Measurements from ENCODE around the gene NFATC2. TPM values are rescaled to one million over a fixed set of nuclear protein-coding genes. Genes with fewer than 3 reads are reported as not detected.

Gene NFATC2
- total RNA-seq, 1 experiment from 2014 or later, result 0.61 TPM

DNA sequence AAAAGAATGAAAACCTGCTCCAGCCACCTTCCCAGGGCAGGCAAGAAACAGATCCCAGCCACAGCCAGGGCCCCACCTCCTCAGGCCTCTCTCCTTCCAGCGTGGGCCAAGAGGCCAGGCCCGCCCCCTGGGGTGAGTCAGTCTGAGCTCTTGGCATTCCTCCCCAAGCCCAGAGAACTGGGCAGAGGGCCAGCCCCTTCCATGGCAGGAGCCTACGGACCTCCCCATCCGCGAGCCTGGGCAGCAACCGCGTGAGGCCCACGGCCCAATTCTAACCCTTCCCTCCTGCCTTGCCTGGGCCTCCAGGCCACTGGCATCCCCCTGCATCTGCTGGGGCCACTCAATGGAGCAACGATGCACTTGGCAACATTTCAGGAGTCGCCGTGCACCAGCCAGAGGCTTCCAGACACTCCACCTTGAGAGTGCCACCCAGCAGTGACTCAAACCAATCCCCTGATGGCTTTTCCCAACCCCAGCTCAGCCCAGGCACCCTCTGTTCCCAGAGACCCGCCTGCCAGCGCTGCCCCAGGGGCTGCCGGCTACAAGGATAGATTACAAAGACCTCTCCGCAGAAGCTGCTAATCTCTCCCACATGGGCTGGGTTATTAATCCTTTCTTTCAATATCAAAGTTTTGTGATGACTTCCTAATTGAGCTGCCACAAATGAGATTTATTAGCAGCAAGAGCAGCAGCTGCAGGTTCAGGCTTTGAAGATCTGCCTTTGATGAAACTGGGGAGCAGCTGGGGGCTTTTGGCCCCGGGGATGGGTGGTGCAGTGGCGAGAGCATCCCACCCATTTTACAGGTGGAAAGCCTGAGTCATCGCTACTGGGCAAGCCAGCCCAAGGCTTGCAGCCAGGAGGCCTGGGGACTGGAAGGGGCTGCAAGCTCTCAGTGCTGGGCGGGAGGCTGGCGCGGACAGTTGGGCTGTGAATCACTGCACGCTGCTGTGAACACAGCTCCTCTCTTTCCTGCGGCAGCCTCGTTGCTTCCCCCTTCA lies 85.7 kb downstream of the NFATC2 start:
- Histone ChIP-seq H4K8ac (replicated peaks; ENCODE audit: insufficient read length, low read depth, low read length) (no peak overlapping the region), H3K23ac (ENCODE audit: insufficient read length, low read depth, low read length) (no peak overlapping the region), H3K27ac (ENCODE audit: insufficient read length, low read depth, low read length) (no peak overlapping the region), H3K79me2 (ENCODE audit: insufficient read depth, low read length) (no peaks in the 10 kb centered on the region), H3K14ac (ENCODE audit: insufficient read depth, low read length) (no peak overlapping the region), H3K4ac (ENCODE audit: low read depth, low read length) (no peak overlapping the region), H3T11ph (ENCODE audit: low read length) (no peak overlapping the region), H3K4me2 (ENCODE audit: insufficient read depth, insufficient read length, low read length) (no peak overlapping the region), H3K9me3 (ENCODE audit: control insufficient read depth, low read depth, low read length) (no peaks in the 10 kb centered on the region), H2AK5ac (ENCODE audit: insufficient read length, low read length) (no peak overlapping the region), H3K18ac (ENCODE audit: insufficient read length, low read depth, low read length) (no peak overlapping the region), H2BK120ac (ENCODE audit: low read depth, low read length, poor library complexity, severe bottlenecking) (no peak overlapping the region), H2BK5ac (ENCODE audit: insufficient read length, low read length) (no peak overlapping the region), H3K79me1 (ENCODE audit: insufficient read depth, low read depth, low read length, poor library complexity, severe bottlenecking) (no peaks in the 10 kb centered on the region), H2BK15ac (ENCODE audit: low read depth, low read length) (no peak overlapping the region), H4K91ac (ENCODE audit: insufficient read length, low read depth, low read length) (no peak overlapping the region), H3K4me1 (ENCODE audit: insufficient read depth, low read length) (no peaks in the 10 kb centered on the region), H4K20me1 (ENCODE audit: control insufficient read depth, insufficient read depth, insufficient read length) (no peaks in the 10 kb centered on the region), H3K9ac (ENCODE audit: extremely low read depth, insufficient read length, low read length) (no peak overlapping the region), H4K5ac (ENCODE audit: insufficient read length, low read depth, low read length) (no peak overlapping the region), H2BK12ac (ENCODE audit: insufficient read length, low read depth, low read length) (no peak overlapping the region), H3K23me2 (ENCODE audit: insufficient read length, low read depth, low read length, poor library complexity, severe bottlenecking) (no peaks in the 10 kb centered on the region), H3K56ac (ENCODE audit: insufficient read length, low read depth, low read length) (no peak overlapping the region), H2AFZ (ENCODE audit: low read length) (no peak overlapping the region), H3K27me3 (ENCODE audit: insufficient read depth, low read length) (no peaks in the 10 kb centered on the region), H2BK20ac (ENCODE audit: low read depth, low read length, poor library complexity, severe bottlenecking) (no peak overlapping the region)
- H3K4me1 Mint-ChIP-seq, result peaks cover 13 to 15% of the 10 kb centered on the region in 2 experiments
- H3K27ac Mint-ChIP-seq, result peak overlapping the region in 2 of 3 experiments; percentile 74 to 75; a peak in 3 of 7 replicates
- DNase-seq, result peak; percentile 54
- H3K27me3 Mint-ChIP-seq (ENCODE audit: low read depth), result no peaks in the 10 kb centered on the region; the same call in none of the 2 replicates
- peaks cover 0 to 5% (median 0%) of the 10 kb centered on the region in 3 experiments; a peak in 2 of 7 replicates for H3K36me3 Mint-ChIP-seq (ENCODE audit: insufficient read depth in 1 of 3, low read depth in 3 of 3)
- TF ChIP-seq, protein P1, sequence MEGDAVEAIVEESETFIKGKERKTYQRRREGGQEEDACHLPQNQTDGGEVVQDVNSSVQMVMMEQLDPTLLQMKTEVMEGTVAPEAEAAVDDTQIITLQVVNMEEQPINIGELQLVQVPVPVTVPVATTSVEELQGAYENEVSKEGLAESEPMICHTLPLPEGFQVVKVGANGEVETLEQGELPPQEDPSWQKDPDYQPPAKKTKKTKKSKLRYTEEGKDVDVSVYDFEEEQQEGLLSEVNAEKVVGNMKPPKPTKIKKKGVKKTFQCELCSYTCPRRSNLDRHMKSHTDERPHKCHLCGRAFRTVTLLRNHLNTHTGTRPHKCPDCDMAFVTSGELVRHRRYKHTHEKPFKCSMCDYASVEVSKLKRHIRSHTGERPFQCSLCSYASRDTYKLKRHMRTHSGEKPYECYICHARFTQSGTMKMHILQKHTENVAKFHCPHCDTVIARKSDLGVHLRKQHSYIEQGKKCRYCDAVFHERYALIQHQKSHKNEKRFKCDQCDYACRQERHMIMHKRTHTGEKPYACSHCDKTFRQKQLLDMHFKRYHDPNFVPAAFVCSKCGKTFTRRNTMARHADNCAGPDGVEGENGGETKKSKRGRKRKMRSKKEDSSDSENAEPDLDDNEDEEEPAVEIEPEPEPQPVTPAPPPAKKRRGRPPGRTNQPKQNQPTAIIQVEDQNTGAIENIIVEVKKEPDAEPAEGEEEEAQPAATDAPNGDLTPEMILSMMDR (conservative IDR thresholded peaks at IDR 0.05), result no peak
- no peaks in the 10 kb centered on the region; a peak in 1 of 5 replicates for H3K9me3 Mint-ChIP-seq
- no peak overlapping the region for H3K4me3 Mint-ChIP-seq
- WGBS (ENCODE audit: extremely low coverage, insufficient read length, low lambda C conversion rate), result no CpG with 5 or more reads among the region's 24 CpGs
